ENCODE measurements around the gene OR2T29.
"Not testable (repeated sequence)": the region's sequence is repeated elsewhere in the genome, so short reads cannot be mapped to it uniquely, and the experiment has no call there.

OR2T29 gene, protein sequence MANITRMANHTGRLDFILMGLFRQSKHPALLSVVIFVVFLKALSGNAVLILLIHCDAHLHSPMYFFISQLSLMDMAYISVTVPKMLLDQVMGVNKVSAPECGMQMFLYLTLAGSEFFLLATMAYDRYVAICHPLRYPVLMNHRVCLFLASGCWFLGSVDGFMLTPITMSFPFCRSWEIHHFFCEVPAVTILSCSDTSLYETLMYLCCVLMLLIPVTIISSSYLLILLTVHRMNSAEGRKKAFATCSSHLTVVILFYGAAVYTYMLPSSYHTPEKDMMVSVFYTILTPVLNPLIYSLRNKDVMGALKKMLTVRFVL

DNA sequence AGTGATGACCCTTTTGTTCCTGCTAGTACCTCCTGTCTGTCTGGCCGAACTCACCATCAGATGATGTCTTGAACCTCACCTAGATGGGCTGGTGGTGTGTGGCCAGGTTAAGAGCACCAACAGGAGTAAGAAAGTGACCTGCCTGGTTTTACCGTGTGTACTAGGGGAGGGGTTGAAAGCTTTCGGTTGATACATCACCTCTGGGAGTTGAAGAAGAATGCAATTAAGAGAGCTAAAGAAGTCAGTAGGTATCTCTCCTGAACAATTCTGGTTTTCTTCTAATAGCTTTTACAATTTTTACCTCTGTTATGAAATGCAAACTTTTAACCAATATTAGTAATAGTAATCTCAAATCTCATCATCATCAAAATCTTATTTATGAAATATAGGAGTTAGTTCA is at the start of gene OR2T29:
Gene OR2T29 (minus strand): TSS at position 101 of the 400 bp plus-strand sequence. CDS start 3,281 bp downstream, outside the sequence.
- not testable (repeated sequence) for DNase-seq

- DNase-seq, result no peak
These were observed 49.4 kb upstream of the OR2T29 start for GRCh38 chr1:248611883-248612414.

DNA sequence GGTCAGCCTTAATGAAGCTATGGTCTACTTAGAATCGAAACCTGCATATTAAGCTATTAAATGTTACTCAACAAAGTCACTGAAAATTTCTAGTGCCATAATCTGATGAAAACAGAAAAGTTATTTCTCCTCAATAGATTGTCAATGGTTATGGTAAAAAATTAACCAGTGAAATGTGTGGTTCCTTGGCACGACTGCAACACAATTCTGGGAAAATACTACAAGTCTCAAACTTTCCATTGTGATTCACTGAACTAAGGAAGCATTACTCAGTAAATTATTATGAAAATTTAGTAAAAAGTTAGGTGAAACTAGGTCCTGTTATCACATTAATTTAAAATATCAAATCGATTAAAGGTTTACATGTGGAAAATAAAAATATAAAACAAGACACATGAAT is 47.7 kb upstream of the OR2T29 start:
- no peak for DNase-seq

DNA sequence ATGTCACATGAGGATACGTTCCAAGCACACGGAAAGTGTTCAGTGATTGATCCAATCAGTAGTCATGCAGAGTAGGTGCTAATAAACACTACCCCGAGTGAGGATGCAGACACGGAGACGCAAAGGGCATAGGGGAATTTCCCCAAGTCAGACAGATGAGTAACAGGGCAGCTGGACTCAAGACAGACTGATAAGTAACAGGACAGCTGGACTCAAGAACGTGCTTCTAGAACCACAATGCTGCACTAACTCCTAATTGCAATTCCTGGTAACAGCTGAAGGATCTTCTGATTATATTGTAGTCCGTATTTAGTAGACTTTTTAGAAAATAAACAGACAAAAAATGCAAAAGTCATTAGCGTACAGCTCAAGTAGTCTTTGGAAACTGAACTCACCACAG is 36.8 kb upstream of the OR2T29 start:
- DNase-seq, result no peak

DNA sequence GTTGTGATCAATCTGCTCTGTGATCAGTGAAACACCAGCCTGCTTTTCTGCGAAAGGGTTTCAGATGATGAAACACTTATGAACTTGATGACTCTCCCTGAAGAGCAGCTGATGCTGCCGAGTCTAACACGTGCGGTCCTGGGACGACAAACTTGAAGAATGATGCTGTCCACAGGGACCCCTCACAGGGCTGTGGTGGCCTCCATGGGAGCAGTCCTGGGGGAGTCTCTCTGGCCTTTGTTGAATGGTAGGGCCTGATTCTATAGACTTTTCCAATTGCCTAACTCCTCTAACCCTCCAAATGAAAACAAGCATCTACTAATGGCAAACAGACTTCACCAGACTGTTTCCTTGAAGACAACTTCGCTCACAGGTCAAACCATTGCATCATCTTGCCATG is 35.0 kb upstream of the OR2T29 start, which contains the start of gene OR2T10:
Gene OR2T10 (minus strand): TSS at position 112 of the 400 bp plus-strand sequence. CDS start 3,932 bp downstream, outside the sequence.
- DNase-seq, result no peak

DNA sequence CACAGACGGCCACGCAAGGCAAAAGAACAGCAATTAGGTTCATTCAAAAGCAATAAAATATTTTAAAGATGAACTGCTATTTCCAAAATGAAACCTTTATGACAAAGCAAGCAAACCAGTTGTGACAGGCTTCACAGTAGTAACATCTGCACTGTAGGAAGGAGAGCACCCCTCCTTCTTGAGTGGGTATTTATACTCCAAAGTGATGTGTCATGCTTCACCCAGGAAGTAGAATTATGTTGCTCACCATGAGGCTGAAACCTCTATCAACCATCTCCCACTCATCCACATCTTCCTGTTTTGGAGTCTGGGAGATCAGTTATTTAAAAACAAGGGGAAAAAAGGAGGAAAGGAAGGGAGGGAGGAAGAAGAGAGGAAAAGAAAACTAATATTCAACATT is 34.0 kb upstream of the OR2T29 start:
- DNase-seq, result no peak

GRCh38 chr1:248593226-248593625 is 30.7 kb upstream of the OR2T29 start:
- DNase-seq, result no peak

DNA sequence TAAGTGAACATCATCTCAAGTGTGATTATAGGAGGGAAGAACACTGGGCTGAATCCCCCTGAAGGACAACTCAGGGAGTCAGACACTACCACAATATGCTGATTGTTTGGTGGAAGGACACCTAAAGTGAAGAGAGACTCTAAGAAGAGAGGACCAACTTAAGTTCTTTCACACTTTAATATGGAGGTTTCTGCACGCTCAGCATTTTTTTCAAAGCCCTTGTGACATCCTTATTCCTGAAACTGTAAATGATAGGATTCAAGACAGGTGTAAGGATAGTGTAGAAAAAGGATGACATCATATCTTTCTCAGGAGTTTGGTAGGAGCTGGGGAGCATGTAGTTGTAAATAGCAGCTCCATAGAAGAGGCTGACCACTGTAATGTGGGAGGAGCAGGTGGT is 30.1 kb upstream of the OR2T29 start:
- DNase-seq, result no peak

DNA sequence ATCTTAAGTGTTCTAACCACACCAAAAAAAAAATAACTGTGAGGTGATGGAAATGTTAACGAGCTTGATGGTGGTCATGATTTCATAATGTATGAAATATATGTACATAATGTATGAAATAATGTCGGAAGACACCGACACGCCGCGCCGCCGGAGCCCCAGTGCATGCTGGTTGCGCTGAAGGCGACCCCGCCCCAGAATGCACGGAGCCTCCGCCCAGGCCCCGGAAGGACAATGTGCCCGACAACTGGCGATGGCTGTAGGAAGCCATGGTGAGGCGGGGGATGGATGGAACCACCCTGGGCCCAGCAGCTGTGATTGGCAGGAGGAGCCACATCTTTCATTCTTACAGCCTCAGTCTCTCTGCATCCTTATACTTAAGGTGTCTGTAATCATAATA is 27.5 kb upstream of the OR2T29 start:
- no peak for DNase-seq

DNA sequence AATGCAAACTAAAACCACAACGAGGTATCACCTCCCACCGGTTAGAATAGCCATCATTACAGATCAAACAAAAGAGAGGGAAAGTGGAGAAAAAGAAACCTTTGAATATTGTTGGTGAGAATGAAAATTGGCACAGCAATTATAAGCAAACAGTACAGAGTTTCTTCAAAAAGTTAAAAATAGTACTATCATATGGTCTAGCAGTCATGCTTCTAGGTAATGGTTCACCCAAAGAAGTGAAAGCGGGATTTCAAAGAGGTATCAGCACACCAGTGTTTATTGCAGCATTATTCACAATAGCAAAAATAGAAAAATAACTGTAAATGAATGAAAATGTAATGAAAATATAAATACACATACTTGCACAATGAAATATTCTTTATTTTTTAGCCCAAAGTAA is 26.8 kb upstream of the OR2T29 start:
- DNase-seq, result no peak

- no peak for DNase-seq
These were observed 22.7 kb upstream of the OR2T29 start for GRCh38 chr1:248585266-248585665.

GRCh38 chr1:248576260-248576980 is 13.8 kb upstream of the OR2T29 start:
- no peak for DNase-seq

DNA sequence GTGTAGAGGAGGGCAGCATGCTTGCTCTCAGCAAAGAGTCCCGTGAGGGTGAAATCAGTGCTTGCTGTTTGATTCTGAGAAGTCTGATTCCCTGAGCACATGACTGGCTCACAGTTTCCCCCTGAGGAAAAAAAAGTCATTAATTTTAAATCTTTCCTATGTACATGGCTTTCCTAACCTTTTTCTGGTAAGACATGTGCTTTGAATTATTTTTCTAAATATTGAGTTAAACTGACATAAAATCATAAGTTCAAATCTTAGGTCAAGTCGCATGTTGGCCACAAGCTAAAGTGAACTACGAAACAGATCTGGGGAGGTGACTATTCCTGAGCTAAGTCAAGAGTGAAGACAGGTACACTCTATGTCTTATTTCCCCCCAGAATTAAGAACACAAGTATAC is 12.1 kb upstream of the OR2T29 start, which contains the start of gene OR2T34:
Gene OR2T34 (minus strand): TSS at position 101 of the 400 bp plus-strand sequence. CDS start 0 bp downstream, at position 101.
- not testable (repeated sequence) for DNase-seq

DNA sequence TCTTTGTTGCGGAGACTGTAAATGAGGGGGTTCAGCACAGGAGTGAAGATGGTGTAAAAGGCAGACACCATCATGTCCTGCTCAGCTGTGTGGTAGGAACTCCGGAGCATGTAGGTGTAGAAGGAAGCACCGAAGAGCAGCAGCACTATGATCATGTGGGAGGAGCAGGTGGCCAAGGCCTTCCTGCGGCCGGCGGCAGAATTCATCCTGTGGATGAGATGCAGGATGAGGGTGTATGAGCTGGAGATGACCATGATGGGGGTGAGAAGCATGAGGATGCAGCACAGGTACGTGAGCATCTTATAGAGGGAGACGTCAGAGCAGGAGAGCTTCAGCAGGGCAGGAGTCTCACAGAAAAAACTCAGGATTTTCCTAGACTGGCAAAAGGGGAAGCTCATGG is 11.3 kb upstream of the OR2T29 start:
- not testable (repeated sequence) for DNase-seq

GRCh38 chr1:248572049-248572448 is 9.5 kb upstream of the OR2T29 start:
- not testable (repeated sequence) for DNase-seq

GRCh38 chr1:248570811-248571210 is 8.2 kb upstream of the OR2T29 start:
- DNase-seq, result not testable (repeated sequence)

DNA sequence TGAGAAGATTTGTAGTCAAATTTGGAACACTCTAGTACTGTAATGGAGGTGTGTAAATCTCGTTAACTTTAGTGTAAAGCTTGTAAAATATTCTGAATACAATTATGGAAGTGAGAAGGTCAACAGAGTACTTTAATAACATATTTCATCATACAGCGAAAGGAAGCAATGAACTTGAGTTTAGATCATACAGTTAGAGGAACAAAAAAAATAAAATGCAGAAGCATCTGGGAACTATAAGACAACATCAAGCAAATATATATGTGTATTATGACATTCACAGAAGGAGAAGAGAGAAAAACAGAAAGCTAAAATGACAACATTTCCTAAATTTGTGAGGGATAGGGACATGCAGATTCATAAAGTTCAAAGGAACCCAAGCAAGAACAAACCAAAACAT is 6.5 kb upstream of the OR2T29 start:
- not testable (repeated sequence) for DNase-seq

DNA sequence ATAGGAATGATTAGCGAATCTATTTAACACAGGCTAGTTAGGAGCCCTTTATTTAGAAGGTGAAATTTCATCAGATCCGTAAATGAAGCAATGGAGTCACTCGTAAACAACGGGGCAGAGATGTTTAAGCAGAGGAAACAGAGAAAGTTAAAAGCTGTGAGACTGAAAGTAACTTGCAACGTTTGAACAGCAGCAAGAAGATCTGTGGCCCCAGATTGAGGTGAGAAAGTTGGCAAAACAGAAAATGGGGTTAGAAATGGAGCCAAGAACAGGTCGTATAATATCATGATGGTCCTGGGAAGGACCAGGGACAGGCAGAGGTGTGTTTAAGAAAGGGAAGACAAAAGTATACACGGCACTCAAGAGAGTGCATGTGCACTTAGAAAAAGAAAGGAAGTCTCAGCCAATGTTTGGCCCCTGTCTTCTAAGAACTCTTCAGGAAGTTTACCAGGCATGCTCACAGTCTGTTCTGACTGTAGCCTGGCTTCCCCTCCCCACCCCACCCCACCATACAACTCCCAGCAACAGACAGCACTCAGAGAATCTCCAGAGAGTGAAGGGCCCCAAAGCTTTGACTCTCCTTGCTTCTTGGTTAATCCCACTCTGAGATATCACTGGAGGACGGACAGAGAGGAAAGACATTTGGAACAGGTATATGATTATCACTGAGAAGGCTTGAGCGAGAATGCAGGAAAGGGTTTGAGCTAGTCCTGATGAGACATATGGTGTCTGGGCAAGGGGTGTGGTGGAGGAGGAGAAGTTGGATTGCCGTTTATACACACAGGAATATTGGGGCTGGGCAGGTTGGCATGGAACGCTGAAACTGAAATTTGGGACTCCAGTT is 3.2 kb upstream of the OR2T29 start:
- DNase-seq, result not testable (repeated sequence)

- not testable (repeated sequence) for DNase-seq
These were observed 11.5 kb downstream of the OR2T29 start for GRCh38 chr1:248551027-248551426.

DNA sequence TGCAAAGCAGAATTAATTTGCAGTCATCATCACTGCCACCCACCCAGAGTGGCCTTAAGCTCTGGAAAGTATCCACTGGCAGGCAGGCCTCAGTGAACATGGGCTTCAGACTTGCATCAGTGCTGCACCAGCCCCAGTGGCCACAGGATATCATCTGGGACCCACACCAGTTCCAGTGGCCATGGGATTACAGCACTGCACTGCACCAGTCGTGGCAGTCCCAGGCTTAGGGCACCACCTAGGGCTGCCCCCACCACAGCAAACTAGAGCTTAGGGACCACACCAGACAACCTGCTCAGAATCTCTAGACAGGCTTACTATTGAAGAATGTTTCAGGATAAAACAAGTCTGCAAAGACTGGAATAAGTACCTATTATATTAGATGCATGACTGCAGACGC is 15.2 kb downstream of the OR2T29 start:
- not testable (repeated sequence) for DNase-seq

DNA sequence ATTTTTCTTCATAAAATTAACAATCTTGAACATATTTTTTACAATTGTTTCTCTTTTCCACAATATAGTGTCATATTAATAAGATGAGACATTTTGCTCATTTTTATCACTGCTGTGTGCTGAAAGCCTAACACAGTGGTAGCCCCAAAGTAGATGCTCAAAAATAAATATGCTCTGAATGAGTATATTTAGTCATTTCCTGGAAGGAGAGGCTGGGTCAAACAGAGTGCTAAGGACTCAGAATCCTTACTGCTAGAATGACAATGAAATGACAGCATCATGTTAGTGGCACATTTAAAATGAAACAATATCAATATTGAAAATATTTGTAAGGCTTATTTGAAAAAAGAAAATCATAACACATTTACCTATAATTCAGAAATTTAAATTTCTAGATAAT is 25.1 kb downstream of the OR2T29 start:
- not testable (repeated sequence) for DNase-seq

DNA sequence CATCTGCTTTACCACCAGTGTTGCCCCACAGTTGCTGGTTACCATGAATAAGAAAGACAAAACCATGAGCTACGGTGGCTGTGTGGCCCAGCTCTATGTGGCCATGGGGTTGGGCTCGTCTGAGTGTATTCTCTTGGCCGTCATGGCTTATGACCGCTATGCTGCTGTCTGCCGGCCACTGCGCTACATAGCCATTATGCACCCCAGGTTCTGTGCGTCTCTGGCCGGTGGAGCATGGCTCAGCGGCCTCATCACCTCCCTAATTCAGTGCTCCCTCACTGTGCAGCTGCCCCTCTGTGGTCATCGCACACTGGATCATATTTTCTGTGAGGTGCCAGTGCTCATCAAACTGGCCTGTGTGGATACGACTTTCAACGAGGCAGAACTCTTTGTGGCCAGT is 40.7 kb downstream of the OR2T29 start:
- DNase-seq, result no peak

- not testable (repeated sequence) for DNase-seq
These were observed 52.4 kb downstream of the OR2T29 start for GRCh38 chr1:248510217-248510616.
